ENCODE data around the gene GPER1. TPM values are rescaled to one million over a fixed set of nuclear protein-coding genes. Genes with fewer than 3 reads are reported as not detected.

GPER1 gene
- total and polyA plus RNA-seq, 2 donors (not counting 3 experiments of a cell fraction or from before 2014, with no cell fraction given): 0.77 to 2.3 TPM

DNA sequence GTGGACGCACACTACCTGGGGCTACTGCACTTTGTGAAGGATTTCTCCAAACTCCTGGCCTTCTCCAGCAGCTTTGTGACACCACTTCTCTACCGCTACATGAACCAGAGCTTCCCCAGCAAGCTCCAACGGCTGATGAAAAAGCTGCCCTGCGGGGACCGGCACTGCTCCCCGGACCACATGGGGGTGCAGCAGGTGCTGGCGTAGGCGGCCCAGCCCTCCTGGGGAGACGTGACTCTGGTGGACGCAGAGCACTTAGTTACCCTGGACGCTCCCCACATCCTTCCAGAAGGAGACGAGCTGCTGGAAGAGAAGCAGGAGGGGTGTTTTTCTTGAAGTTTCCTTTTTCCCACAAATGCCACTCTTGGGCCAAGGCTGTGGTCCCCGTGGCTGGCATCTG lies 29.6 kb upstream of the GPER1 start:
- H3K36me3 ChIP-seq (ENCODE audit: control insufficient read depth in 2 of 2, extremely low read depth in 1 of 2, insufficient read depth in 2 of 2, low read length in 2 of 2): peaks cover 0 to 10% of the 10 kb centered on the region in 2 experiments
- H3K9me3 ChIP-seq (replicated peaks; ENCODE audit: control insufficient read depth, insufficient read depth, low read length): no peaks in the 10 kb centered on the region
- no peak overlapping the region for H3K4me2 ChIP-seq (ENCODE audit: insufficient read depth, low read length)
- intact Hi-C loops (cut with micrococcal nuclease) (no loop called here), dilution Hi-C loops (cut with MboI; ENCODE audit: extremely low pct_ligation_motif_present, low sequenced_read_pairs) (no loop called here)
- no peaks in the 10 kb centered on the region for H3K27me3 ChIP-seq (ENCODE audit: control insufficient read depth in 2 of 2, insufficient read depth in 2 of 2, low read length in 2 of 2)
- TF ChIP-seq, protein P1, sequence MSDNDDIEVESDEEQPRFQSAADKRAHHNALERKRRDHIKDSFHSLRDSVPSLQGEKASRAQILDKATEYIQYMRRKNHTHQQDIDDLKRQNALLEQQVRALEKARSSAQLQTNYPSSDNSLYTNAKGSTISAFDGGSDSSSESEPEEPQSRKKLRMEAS (IDR thresholded peaks at IDR 0.05; ENCODE audit: insufficient read depth, insufficient read length): no peak
- TF ChIP-seq MYC (IDR thresholded peaks at IDR 0.05; ENCODE audit: low read depth, low read length): no peak
- no peak for TF ChIP-seq JUN (IDR thresholded peaks at IDR 0.05; ENCODE audit: borderline replicate concordance, insufficient read depth, insufficient read length, low read depth)
- H3K9ac ChIP-seq (replicated peaks; ENCODE audit: extremely low read depth, insufficient read depth, low read length): no peak overlapping the region
- H3K9me1 ChIP-seq (replicated peaks; ENCODE audit: control insufficient read depth, extremely low read depth, insufficient read depth, low read length): no peaks in the 10 kb centered on the region
- BruUV-seq (replicated peaks): no TSS peak
- no peaks in the 10 kb centered on the region for H4K20me1 ChIP-seq (replicated peaks; ENCODE audit: control insufficient read depth, extremely low read depth, insufficient read depth, low read length)
- H3K4me3 ChIP-seq (replicated peaks in 1 of 3; ENCODE audit: insufficient read depth in 1 of 3, low read depth in 1 of 3, low read length in 3 of 3): no peak overlapping the region
- DNase-seq (ENCODE audit: low read depth, low spot score) (no peak), FAIRE-seq (no peak)
- POLR2A ChIA-PET: no interaction called here
- H3K27ac ChIP-seq (ENCODE audit: insufficient read depth, low read depth, low read length): no peak overlapping the region
- H3K4me1 ChIP-seq (ENCODE audit: control insufficient read depth, extremely low read depth, insufficient read depth, low read length): peaks cover 41% of the 10 kb centered on the region
- CTCF ChIA-PET: interaction anchor here (1.1 to 3.9 kb wide), 3 partner anchors 14 to 65 kb away, joined by 3 to 21 read pairs (median 18); partner anchors contain the start of gene GPR146
- no peak overlapping the region for H2AFZ ChIP-seq (ENCODE audit: low read depth, low read length)
- H3K79me2 ChIP-seq (ENCODE audit: control insufficient read depth, insufficient read depth, low read length): no peaks in the 10 kb centered on the region

GRCh38 chr7:1058821-1059199 lies 29.1 kb upstream of the GPER1 start:
- dilution Hi-C loops (cut with MboI; ENCODE audit: extremely low pct_ligation_motif_present, low sequenced_read_pairs): no loop called here
- CTCF ChIA-PET: interaction anchor here (1.1 to 3.9 kb wide), 3 partner anchors 14 to 66 kb away, joined by 3 to 21 read pairs (median 18); partner anchors contain the start of gene GPR146
- no peak overlapping the region for H3K9ac ChIP-seq (replicated peaks; ENCODE audit: extremely low read depth, insufficient read depth, low read length)

More at GRCh38 chr7:1058821-1059199, 29.1 kb upstream of the GPER1 start:
- H3K9me1 ChIP-seq (replicated peaks; ENCODE audit: control insufficient read depth, extremely low read depth, insufficient read depth, low read length): no peaks in the 10 kb centered on the region
- H3K27me3 ChIP-seq (ENCODE audit: control insufficient read depth in 2 of 2, insufficient read depth in 2 of 2, low read length in 2 of 2): no peaks in the 10 kb centered on the region
- H3K79me2 ChIP-seq (ENCODE audit: control insufficient read depth, insufficient read depth, low read length): no peaks in the 10 kb centered on the region
- no peak overlapping the region for H3K27ac ChIP-seq (ENCODE audit: insufficient read depth, low read depth, low read length)
- peaks cover 0 to 10% of the 10 kb centered on the region in 2 experiments for H3K36me3 ChIP-seq (ENCODE audit: control insufficient read depth in 2 of 2, extremely low read depth in 1 of 2, insufficient read depth in 2 of 2, low read length in 2 of 2)
- no peak overlapping the region for H3K4me2 ChIP-seq (ENCODE audit: insufficient read depth, low read length)
- peaks cover 37% of the 10 kb centered on the region for H3K4me1 ChIP-seq (ENCODE audit: control insufficient read depth, extremely low read depth, insufficient read depth, low read length)
- FAIRE-seq (no peak), DNase-seq (ENCODE audit: low read depth, low spot score) (no peak)
- H2AFZ ChIP-seq (ENCODE audit: low read depth, low read length): no peak overlapping the region
- BruUV-seq (replicated peaks): TSS peak; percentile 33
- no peak overlapping the region for H3K4me3 ChIP-seq (replicated peaks in 1 of 3; ENCODE audit: insufficient read depth in 1 of 3, low read depth in 1 of 3, low read length in 3 of 3)
- POLR2A ChIA-PET: no interaction called here
- H3K9me3 ChIP-seq (replicated peaks; ENCODE audit: control insufficient read depth, insufficient read depth, low read length): no peaks in the 10 kb centered on the region
- H4K20me1 ChIP-seq (replicated peaks; ENCODE audit: control insufficient read depth, extremely low read depth, insufficient read depth, low read length): no peaks in the 10 kb centered on the region
- intact Hi-C loops (cut with micrococcal nuclease): no loop called here
- TF ChIP-seq EZH2 (IDR thresholded peaks at IDR 0.05; ENCODE audit: borderline replicate concordance, low read depth, low read length, severe bottlenecking): no peak
- TF ChIP-seq POLR2A (IDR thresholded peaks at IDR 0.05; ENCODE audit: low read depth, low read length): no peak
- TF ChIP-seq GATA2 (IDR thresholded peaks at IDR 0.05; ENCODE audit: insufficient read depth, insufficient read length, low read depth, low read length): no peak
- TF ChIP-seq CTCF (IDR thresholded peaks at IDR 0.05; ENCODE audit: extremely low read depth in 1 of 2, insufficient read depth in 1 of 2, low read depth in 1 of 2, low read length in 2 of 2): no peak
- TF ChIP-seq MYC (IDR thresholded peaks at IDR 0.05; ENCODE audit: low read depth, low read length): no peak
- TF ChIP-seq, protein P1 (IDR thresholded peaks at IDR 0.05; ENCODE audit: insufficient read depth, insufficient read length): no peak
- TF ChIP-seq FOS (IDR thresholded peaks at IDR 0.05; ENCODE audit: borderline replicate concordance, insufficient read depth, low read length): no peak
- no peak for TF ChIP-seq POLR2AphosphoS5 (IDR thresholded peaks at IDR 0.05; ENCODE audit: insufficient read depth, low read depth, low read length)
- TF ChIP-seq JUN (IDR thresholded peaks at IDR 0.05; ENCODE audit: borderline replicate concordance, insufficient read depth, insufficient read length, low read depth): no peak
